ENCODE results near the gene CACNG6. TPM values are rescaled to one million over a fixed set of nuclear protein-coding genes. Genes with fewer than 3 reads are reported as not detected.

Gene CACNG6
- total RNA-seq, 1 donor = 0.36 TPM

GRCh38 chr19:54011507-54012211 lies 20.2 kb downstream of the CACNG6 start:
- Histone ChIP-seq H3K27ac (ENCODE audit: low read depth, low read length) (no peak overlapping the region), H2AFZ (ENCODE audit: low read length) (no peak overlapping the region), H3K4me1 (ENCODE audit: insufficient read depth, low read length) (peaks cover 13% of the 10 kb centered on the region)

GRCh38 chr19:54013866-54014265 lies 22.4 kb downstream of the CACNG6 start:
- Histone ChIP-seq H3K27ac (ENCODE audit: low read depth, low read length) (no peak overlapping the region), H4K20me1 (ENCODE audit: insufficient read depth, low read length) (no peaks in the 10 kb centered on the region), H3K79me2 (ENCODE audit: insufficient read depth, low read length) (no peaks in the 10 kb centered on the region), H3K4me2 (ENCODE audit: insufficient read depth, low read length) (no peak overlapping the region), H3K27me3 (ENCODE audit: insufficient read depth, low read length) (no peaks in the 10 kb centered on the region), H2AFZ (ENCODE audit: low read length) (no peak overlapping the region), H3K9me3 (ENCODE audit: low read depth, low read length) (no peaks in the 10 kb centered on the region), H3K4me3 (ENCODE audit: insufficient read depth, low read length) (no peak overlapping the region), H3K36me3 (ENCODE audit: insufficient read depth, low read length) (no peaks in the 10 kb centered on the region), H3K4me1 (ENCODE audit: insufficient read depth, low read length) (peaks cover under 1% of the 10 kb centered on the region)
- DNase-seq (ENCODE audit: insufficient read length, low spot score, missing footprints) = no peak
- no peak for TF ChIP-seq CTCF (IDR thresholded peaks at IDR 0.05; ENCODE audit: extremely low read depth, low read depth, low read length)

More at GRCh38 chr19:54011507-54012211, 20.2 kb downstream of the CACNG6 start:
- Histone ChIP-seq H3K79me2 (ENCODE audit: insufficient read depth, low read length) (no peaks in the 10 kb centered on the region), H3K4me2 (ENCODE audit: insufficient read depth, low read length) (no peak overlapping the region), H3K9me3 (ENCODE audit: low read depth, low read length) (no peaks in the 10 kb centered on the region), H3K4me3 (ENCODE audit: insufficient read depth, low read length) (no peak overlapping the region), H3K36me3 (ENCODE audit: insufficient read depth, low read length) (no peaks in the 10 kb centered on the region), H3K27me3 (ENCODE audit: insufficient read depth, low read length) (no peaks in the 10 kb centered on the region), H4K20me1 (ENCODE audit: insufficient read depth, low read length) (no peaks in the 10 kb centered on the region)
- no peak for TF ChIP-seq CTCF (IDR thresholded peaks at IDR 0.05; ENCODE audit: extremely low read depth, low read depth, low read length)
- peak; percentile 71 for DNase-seq (ENCODE audit: insufficient read length, low spot score, missing footprints)

GRCh38 chr19:54014920-54015560 lies 23.6 kb downstream of the CACNG6 start:
- no peaks in the 10 kb centered on the region for H3K4me1 ChIP-seq (ENCODE audit: insufficient read depth, low read length)
- peak; percentile 68 for DNase-seq (ENCODE audit: insufficient read length, low spot score, missing footprints)
- TF ChIP-seq CTCF (IDR thresholded peaks at IDR 0.05; ENCODE audit: extremely low read depth, low read depth, low read length) = no peak

GRCh38 chr19:54017261-54017660 lies 25.8 kb downstream of the CACNG6 start:
- Histone ChIP-seq H3K36me3 (ENCODE audit: insufficient read depth, low read length) (no peaks in the 10 kb centered on the region), H3K4me1 (ENCODE audit: insufficient read depth, low read length) (no peaks in the 10 kb centered on the region), H3K79me2 (ENCODE audit: insufficient read depth, low read length) (no peaks in the 10 kb centered on the region), H4K20me1 (ENCODE audit: insufficient read depth, low read length) (no peaks in the 10 kb centered on the region), H2AFZ (ENCODE audit: low read length) (no peak overlapping the region), H3K4me2 (ENCODE audit: insufficient read depth, low read length) (no peak overlapping the region), H3K4me3 (ENCODE audit: insufficient read depth, low read length) (no peak overlapping the region), H3K27ac (ENCODE audit: low read depth, low read length) (no peak overlapping the region), H3K27me3 (ENCODE audit: insufficient read depth, low read length) (no peaks in the 10 kb centered on the region), H3K9me3 (ENCODE audit: low read depth, low read length) (no peaks in the 10 kb centered on the region)
- TF ChIP-seq CTCF (IDR thresholded peaks at IDR 0.05; ENCODE audit: extremely low read depth, low read depth, low read length) = no peak
- peak; percentile 48 for DNase-seq (ENCODE audit: insufficient read length, low spot score, missing footprints)

More at GRCh38 chr19:54014920-54015560, 23.6 kb downstream of the CACNG6 start:
- Histone ChIP-seq H3K27me3 (ENCODE audit: insufficient read depth, low read length) (no peaks in the 10 kb centered on the region), H3K27ac (ENCODE audit: low read depth, low read length) (no peak overlapping the region), H3K36me3 (ENCODE audit: insufficient read depth, low read length) (no peaks in the 10 kb centered on the region), H2AFZ (ENCODE audit: low read length) (no peak overlapping the region), H3K4me2 (ENCODE audit: insufficient read depth, low read length) (no peak overlapping the region), H3K9me3 (ENCODE audit: low read depth, low read length) (no peaks in the 10 kb centered on the region), H3K4me3 (ENCODE audit: insufficient read depth, low read length) (no peak overlapping the region), H4K20me1 (ENCODE audit: insufficient read depth, low read length) (no peaks in the 10 kb centered on the region), H3K79me2 (ENCODE audit: insufficient read depth, low read length) (no peaks in the 10 kb centered on the region)
